ENCODE data around the gene ODF2.

DNA sequence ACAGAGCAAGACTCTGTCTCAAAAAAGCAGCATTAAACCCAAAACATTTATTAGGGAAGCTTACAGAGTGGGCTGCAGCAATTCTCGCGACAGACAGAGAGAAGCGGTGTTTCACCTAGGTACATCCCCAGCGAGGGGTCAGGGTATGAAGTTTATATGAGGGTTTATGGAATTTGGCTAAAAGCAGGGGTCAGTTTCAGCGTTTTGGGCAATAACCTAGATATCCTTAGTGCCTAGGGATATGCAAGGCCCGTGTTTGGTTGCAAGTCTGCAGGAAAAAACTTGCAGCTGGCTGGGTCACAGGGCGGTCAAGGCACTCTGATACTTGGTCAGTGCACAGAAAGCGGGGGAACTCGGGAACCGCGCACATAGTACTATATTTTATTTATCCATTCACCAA is 48.1 kb downstream of the ODF2 start:
- TF ChIP-seq CTCF (conservative IDR thresholded peaks at IDR 0.05 in 1 of 2, IDR thresholded peaks at IDR 0.05 in 1 of 2; ENCODE audit: extremely low read depth in 1 of 2, insufficient read depth in 1 of 2, low read depth in 1 of 2, low read length in 2 of 2) (no peak), EZH2 (IDR thresholded peaks at IDR 0.05; ENCODE audit: borderline replicate concordance, low read length) (no peak)

Measured in mammary epithelial cell (primary cell).